GOT3 (cell line): Measurements from ENCODE around the gene EAF1.
"Not testable (repeated sequence)": the region's sequence is repeated elsewhere in the genome, so short reads cannot be mapped to it uniquely, and the experiment has no call there.

Experiments
- DNase-seq: peaks from one replicate; lab custom pipeline; 2025; ENCODE audit warnings: mixed read lengths; lab: John Stamatoyannopoulos, UW

EAF1 gene

DNA sequence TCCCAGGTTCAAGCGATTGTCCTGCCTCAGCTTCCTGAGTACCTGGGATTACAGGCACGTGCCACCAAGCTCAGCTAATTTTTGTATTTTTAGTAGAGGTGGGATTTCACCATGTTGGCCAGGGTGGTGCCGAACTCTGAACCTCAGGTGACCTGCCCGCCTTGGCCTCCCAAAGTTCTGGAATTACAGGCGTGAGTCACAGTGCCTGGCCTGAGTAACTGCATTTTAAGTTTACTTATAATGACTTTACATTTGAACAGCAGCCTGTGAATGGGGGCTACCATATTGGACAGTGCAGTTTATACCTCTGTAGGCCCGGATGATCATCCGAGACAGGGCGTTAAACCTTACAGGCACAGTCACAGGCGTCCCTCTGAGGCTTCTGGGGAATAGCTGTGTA lies 24.8 kb downstream of the EAF1 start:
- DNase-seq, result no peak

DNA sequence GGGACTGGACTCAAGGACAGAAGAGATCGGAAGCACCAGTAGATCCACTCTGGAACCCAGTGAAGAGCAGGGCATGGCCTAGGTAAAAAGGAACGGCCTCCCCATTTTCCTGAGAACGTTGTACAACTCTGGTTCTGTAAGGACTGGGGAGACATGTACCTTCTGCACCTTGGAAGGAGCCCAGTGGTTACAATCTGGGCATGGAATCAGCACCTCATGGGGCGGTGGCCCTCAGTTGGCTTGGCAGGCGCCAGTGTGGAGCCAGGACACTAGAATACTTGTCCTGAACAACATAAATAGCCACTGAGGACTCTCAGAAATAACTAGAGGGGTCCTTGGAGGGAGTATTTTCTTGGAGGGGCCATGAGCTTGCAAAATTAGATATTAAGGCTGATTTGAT lies 25.6 kb downstream of the EAF1 start:
- DNase-seq, result no peak

GRCh38 chr3:15453501-15453900 lies 26.1 kb downstream of the EAF1 start:
- no peak for DNase-seq

DNA sequence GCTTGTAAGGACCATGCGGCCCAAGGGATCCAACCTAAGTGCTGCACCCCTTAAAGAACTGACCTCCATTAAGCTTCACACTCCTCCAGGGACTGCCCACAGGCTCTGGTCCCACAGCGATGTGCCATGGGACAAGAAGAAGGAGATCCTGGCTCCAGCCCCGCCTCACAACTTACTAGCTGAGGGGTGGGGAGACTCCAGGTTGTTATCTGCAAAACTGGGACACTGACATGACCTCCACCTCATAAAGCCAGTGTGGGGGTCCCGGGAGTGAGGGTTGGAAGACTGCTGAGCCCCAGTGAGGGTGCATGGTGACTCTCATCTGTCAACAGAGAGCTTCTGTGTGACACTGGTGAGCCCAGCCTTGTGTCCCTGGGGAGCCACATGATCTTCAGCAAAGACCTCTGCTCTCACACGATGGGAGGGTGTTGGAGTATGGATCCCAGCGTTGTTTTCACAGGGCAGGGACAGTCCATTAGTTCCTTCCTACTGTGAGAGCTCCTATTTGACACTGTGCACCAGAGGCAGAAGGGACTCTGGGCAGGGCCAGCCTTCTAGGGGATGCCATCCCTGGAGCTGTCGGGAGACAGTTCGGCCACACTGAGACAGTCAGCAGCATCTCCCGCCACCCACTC lies 26.7 kb downstream of the EAF1 start:
- DNase-seq, result no peak

GRCh38 chr3:15454965-15455364 lies 27.6 kb downstream of the EAF1 start:
- DNase-seq, result no peak

DNA sequence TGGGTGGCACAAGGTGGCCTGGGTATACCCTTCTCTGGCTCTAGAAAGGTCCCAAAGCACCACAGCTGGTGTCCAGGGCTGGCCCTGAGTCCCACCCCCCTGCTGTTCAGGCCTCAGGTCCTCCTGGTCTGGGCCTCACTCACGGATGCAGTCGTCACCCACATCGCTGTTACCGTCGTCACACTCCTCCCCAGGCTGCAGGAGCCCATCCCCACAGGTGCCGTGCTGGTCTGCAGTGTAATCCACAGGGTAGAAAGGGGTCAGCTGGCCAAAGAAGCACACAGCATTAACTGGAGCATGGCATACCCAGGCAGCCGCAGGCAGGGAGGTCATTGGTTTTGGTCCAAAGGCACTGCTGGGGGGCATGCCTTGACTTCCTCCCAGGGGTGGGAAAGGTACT lies 28.4 kb downstream of the EAF1 start:
- no peak for DNase-seq

DNA sequence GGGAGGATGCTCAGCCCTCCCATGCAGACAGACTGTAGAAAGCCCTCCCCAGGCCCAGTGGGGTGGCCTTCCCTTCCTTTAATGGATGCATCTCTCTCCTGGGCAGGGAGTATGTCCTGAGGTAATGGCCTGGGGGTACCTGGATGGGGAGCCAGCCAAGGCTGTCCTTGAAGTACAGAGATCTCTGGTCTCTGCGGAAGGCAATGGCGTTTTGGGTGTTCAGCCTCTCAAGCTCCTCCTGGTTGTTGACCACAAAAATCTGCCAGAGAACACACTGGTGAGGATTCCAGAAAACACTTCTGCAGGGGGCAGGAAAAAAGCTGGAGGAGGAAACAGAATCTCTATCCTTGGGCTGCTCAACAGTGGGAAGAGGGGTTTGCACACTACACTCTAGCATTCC lies 28.9 kb downstream of the EAF1 start:
- DNase-seq, result no peak

GRCh38 chr3:15456915-15457314 lies 29.5 kb downstream of the EAF1 start:
- DNase-seq, result not testable (repeated sequence)

GRCh38 chr3:15458212-15458780 lies 30.9 kb downstream of the EAF1 start:
- DNase-seq, result no peak

- DNase-seq, result no peak
Observed at GRCh38 chr3:15460891-15461531, 33.6 kb downstream of the EAF1 start.

DNA sequence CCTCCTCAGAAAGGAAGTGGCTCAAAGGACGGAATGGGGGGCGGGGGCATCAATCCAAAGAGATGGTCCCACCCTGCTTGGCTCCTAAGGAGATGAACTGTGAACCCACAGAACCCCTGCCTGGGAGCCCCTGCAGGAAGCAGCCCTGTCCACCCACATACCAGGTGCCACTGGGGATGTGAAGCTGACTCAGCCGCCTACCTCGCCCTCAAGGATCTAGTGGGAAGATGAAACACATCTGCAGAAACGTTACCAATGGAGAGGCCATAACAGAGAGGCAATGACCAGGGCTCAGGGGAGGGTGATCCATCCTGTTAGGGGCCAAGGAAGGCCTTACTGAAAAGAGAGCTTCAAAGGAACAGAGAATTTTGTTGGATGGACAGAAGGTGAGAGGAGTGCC lies 35.1 kb downstream of the EAF1 start:
- DNase-seq, result no peak

- DNase-seq, result no peak
Observed at GRCh38 chr3:15465876-15466585, 38.6 kb downstream of the EAF1 start.

DNA sequence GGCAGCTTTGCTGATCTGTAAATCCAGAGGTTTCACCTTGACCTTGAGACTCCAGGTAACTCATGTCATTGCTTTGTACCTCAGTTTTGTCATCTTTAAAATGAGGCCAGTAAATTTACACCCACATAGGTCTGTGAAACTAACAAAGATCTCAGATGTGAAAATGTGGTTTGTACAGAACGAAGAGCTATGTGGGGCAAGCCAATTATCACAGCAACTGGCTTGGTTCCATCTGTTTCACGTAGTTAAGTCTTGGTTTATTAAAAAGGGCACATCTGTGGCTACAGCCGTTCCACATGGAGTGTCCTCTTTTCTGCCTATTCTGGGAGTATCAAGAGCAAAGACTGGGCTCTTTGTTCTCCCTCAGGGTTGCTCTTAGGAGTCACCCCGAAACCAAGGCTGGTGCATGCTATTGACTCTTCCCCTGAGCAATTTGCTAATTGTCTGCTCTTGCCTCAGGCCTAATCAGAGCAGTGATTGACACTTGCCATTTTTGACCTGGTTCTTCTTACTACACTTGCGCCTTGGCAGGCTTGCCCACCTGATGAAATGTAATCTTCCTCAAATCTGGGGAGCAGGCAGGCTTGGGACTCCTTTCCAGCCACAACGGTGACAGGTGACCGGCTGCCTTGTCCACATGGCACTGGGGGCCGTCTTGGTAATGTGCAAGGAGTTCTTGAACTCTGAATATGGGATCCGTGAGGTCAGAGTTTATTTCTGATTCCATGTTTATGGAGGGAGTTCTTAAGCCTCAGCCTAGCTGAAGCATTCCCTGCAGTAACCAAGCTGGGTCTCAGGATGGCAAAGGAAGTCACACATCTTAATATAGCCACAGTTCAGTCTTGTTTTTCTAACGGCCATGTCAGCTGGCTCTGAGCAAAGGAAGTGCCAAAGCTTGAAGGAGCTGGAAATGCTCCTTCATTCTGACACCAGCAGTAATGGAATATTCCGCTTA lies 40.1 kb downstream of the EAF1 start:
- DNase-seq, result no peak

GRCh38 chr3:15470261-15470660 lies 42.9 kb downstream of the EAF1 start:
- no peak for DNase-seq

- no peak for DNase-seq
Observed at GRCh38 chr3:15470849-15471248, 43.5 kb downstream of the EAF1 start.

DNA sequence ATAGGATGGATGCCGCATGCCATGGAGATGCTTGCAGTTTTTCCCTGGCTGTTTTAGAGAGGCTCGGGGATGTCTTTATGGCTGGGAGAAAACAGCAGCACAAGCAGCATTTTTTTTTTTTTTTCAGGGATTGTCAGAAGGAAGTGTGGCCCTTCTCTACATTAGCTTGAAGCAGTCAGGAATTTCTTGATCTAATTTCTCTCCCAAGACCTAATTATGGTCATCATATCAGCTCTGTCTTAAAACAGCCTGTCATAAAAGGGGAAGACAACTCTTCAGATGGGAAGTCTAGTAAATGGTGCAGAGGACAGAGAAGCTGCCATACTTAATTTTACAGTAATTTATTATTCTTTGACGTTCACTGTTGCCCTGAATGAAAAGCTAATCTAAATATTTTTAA lies 44.5 kb downstream of the EAF1 start:
- DNase-seq, result no peak

DNA sequence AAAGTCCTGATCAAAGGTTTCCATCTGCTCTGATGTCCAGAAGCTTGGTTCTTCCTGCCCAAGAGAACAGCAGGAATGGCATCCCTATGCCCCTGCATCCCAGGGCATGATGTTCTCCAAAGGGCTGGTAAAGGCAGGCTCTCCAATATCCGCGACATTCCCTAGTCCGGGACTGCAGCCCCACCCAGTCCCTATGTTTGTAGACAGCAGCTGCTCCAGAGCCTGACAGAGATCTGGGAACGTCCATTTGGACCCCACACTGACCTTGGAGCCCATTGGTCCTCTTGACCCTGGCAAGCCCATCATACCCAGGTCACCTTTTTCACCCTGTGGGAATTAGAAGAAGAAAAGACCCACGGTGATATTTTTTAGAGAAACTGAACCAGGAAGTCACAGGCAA lies 47.8 kb downstream of the EAF1 start:
- no peak for DNase-seq

GRCh38 chr3:15476378-15476777 lies 49.0 kb downstream of the EAF1 start:
- no peak for DNase-seq

GRCh38 chr3:15477951-15478639 lies 50.7 kb downstream of the EAF1 start:
- DNase-seq, result no peak

DNA sequence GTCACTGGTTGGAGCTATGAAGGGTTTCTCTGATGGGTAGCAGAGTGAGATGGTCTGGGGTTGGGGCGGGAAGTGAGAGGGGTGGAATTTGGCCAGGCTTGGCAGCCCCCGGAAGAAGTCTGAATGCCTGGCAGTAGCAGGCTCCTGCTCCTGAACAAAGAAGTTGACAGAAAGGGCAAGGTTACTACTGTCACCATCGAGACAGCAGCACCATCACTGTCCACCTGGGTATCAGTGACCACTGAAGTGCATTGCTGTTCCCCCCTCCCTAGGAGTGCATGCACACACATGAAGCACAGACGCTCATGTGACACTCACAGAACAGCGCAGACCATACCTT lies 51.2 kb downstream of the EAF1 start:
- DNase-seq, result no peak

DNA sequence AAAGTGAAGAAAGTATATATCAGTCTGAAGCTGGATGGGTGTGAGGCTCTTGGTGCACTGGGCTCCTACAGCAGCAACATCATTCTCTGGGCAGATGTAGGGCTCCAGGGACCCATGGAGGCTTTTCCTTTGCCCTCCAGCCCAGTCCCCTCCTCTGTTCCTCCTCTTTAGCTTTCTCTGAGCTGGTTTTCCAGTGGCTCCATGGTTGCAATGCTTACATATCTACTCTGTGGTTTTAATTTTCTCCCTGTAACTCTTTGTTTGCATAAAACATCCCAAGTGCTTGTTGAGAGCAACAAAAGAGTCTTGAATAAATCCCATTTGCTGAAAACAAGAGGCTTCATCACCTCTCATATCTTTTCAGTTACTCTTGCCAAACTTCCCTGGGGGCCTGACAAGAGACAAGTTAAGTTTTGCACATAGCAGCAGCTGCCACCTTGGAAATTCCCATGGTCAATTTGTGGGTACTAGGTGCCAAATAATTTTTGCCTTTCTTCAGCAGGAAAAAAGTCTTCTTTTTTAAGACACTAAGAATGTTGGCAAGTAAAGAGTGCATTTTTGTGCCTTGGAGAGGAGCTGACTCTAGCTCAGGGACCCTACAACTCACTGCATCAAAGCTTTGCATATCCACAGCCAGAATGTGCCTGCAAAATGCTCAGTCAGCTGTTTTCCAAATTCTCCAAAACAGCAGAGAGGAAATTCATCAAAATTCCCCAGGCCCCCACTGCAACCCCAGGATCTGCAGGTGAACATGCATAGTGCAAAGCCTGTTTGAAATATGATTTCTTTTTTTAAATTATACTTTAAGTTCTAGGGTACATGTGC lies 52.2 kb downstream of the EAF1 start:
- DNase-seq, result no peak
